Kidney epithelial cell (primary cell): ENCODE measurements around the gene CDC42EP5. TPM values are rescaled to one million over a fixed set of nuclear protein-coding genes. Genes with fewer than 3 reads are reported as not detected.
A peak's percentile ranks its signal among the peaks of the same experiment; 100 is the strongest.

Experiments used
- DNase-seq: peaks from one replicate; pipeline ENCODE4 v3.0.0-alpha.2; 2010; ENCODE audit warnings: low read depth
- H3K27me3 ChIP-seq: 2 replicates; pipeline ENCODE4 v1.6.0; 2011; ENCODE audit warnings: low read length; ENCODE audit not compliant: control insufficient read depth, insufficient read depth
- H3K36me3 ChIP-seq: 2 replicates; pipeline ENCODE4 v1.5.1; 2011; ENCODE audit warnings: low read length; ENCODE audit not compliant: control insufficient read depth, insufficient read depth
- H3K4me3 ChIP-seq: 2 replicates; pipeline ENCODE4 v1.5.1; 2011; ENCODE audit warnings: low read depth, mild to moderate bottlenecking, control low read depth, low read length
- CTCF ChIP-seq: IDR thresholded peaks from 2 replicates; pipeline ENCODE4 v1.5.1; 2011; ENCODE audit warnings: mild to moderate bottlenecking, moderate library complexity, low read length, control low read depth, inconsistent platforms; ENCODE audit not compliant: insufficient read depth, poor library complexity, severe bottlenecking
- total RNA-seq: library from RNA; depleted of rRNA; stranded (reverse); fragments of >200 nt; gene quantifications from 2 replicates; pipeline ENCODE4 v1.2.3, GENCODE V29; 2015

The CDC42EP5 gene
- total RNA-seq, 1 donor from 2014 or later: 24.4 TPM

DNA sequence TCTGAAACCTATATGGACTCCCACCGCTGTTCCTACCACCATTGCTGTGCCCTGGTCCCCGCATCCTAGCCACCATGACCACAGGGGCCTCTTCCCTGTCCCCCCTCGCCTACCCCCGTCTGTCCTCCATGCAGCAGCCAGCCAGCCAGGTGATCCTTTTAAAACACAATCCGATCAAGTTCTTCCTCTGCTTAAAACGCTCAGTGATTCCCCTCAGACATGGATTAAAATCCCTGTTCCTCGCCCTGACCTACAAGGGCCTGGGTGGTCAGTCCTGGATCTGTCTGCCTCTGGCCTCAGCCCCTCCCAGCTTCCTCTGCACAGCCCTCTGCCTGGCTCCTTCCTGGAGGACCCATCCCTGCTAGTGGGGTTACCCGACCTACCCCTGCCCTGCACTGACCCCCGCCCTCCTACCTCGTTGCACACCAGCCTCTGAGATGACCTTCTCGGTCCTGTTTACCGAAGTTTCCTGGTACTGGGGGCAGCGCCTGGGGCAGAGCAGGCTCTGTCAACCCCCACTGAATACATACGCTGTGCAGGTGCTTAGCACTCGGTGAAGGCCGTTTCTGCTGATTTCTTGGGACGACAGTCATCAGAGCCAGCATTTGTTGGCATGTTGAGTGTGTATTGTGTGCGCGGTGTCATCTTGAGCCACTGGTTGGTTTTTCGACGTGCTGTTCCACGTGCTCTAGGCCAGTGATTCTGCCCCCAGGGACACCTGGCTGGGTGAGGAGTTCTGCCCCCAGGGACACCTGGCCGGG, 38.8 kb downstream of the CDC42EP5 start:
- Histone ChIP-seq H3K27me3 (peaks cover 21% of the 10 kb centered on the region), H3K36me3 (no peaks in the 10 kb centered on the region), H3K4me3 (no peak overlapping the region)
- no peak for DNase-seq
- no peak for TF ChIP-seq CTCF

GRCh38 chr19:54433697-54434096, 39.4 kb downstream of the CDC42EP5 start:
- TF ChIP-seq CTCF: no peak
- H3K4me3 ChIP-seq: no peak overlapping the region
- H3K36me3 ChIP-seq: no peaks in the 10 kb centered on the region
- peaks cover 24% of the 10 kb centered on the region for H3K27me3 ChIP-seq
- no peak for DNase-seq

DNA sequence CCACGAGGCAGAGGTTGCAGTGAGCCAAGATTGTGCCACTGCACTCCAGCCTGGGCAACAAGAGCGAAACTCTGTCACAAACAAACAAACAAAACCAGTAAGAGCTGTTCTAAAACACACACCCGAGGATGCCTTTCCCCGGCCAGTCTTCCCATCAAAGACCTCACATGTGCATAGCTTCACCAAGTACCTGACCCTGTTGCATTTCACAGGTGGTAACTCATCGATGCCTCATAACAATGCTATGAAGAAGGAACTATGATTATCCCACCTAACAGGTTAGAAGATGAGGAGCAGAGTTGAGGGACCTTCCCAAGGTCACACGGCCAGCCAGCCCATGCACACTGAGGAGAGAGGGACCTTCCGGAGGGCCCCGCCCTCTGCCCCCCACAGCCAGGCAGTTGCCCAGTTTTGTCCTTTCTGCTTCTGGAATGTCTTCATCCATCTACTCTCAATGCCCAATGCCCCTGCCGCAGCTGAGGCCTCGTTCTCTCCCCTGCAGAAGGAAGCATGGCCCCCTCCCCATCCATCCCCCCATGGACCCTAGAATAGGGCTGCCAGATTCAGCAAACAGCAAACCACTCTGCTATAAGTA, 40.9 kb downstream of the CDC42EP5 start:
- TF ChIP-seq CTCF: no peak
- Histone ChIP-seq H3K4me3 (no peak overlapping the region), H3K27me3 (peaks cover 28% of the 10 kb centered on the region), H3K36me3 (no peaks in the 10 kb centered on the region)
- no peak for DNase-seq

- Histone ChIP-seq H3K4me3 (no peak overlapping the region), H3K27me3 (peaks cover 28% of the 10 kb centered on the region), H3K36me3 (no peaks in the 10 kb centered on the region)
- no peak for TF ChIP-seq CTCF
- DNase-seq: no peak
Observed at GRCh38 chr19:54431255-54431838, 41.7 kb downstream of the CDC42EP5 start.

- H3K36me3 ChIP-seq: no peaks in the 10 kb centered on the region
- no peak overlapping the region for H3K4me3 ChIP-seq
- peaks cover 28% of the 10 kb centered on the region for H3K27me3 ChIP-seq
- DNase-seq: no peak
- TF ChIP-seq CTCF: peak; percentile 13
Observed at GRCh38 chr19:54430306-54431254, 42.5 kb downstream of the CDC42EP5 start.
